AG09309 (cell line): Measurements from ENCODE around the gene PLEKHA1.

Source experiments
- DNase-seq: peaks from one replicate; pipeline ENCODE4 v3.0.0-alpha.2; 2010; ENCODE audit warnings: low read depth
- H3K4me3 ChIP-seq: 2 replicates; pipeline ENCODE4 v1.5.1; 2011; ENCODE audit warnings: mild to moderate bottlenecking, low read depth, low read length, moderate library complexity; ENCODE audit not compliant: control insufficient read depth
- CTCF ChIP-seq: IDR thresholded peaks from 2 replicates; pipeline ENCODE4 v1.5.1; 2011; ENCODE audit warnings: mild to moderate bottlenecking, low read depth, low read length, inconsistent platforms; ENCODE audit not compliant: insufficient read depth, control insufficient read depth; ENCODE audit errors: missing control alignments

PLEKHA1 gene

GRCh38 chr10:122363311-122363710, 11.2 kb upstream of the PLEKHA1 start:
- no peak for DNase-seq
- TF ChIP-seq CTCF: no peak
- H3K4me3 ChIP-seq: no peak overlapping the region

GRCh38 chr10:122363722-122364463, 10.6 kb upstream of the PLEKHA1 start:
- TF ChIP-seq CTCF: no peak
- DNase-seq: no peak
- H3K4me3 ChIP-seq: no peak overlapping the region

GRCh38 chr10:122368502-122369254, 5.8 kb upstream of the PLEKHA1 start:
- no peak for TF ChIP-seq CTCF
- DNase-seq: no peak
- H3K4me3 ChIP-seq: no peak overlapping the region

- TF ChIP-seq CTCF: no peak
- no peak for DNase-seq
- H3K4me3 ChIP-seq: no peak overlapping the region
Observed at GRCh38 chr10:122373108-122373507, 1.4 kb upstream of the PLEKHA1 start.

- TF ChIP-seq CTCF: no peak
- DNase-seq: no peak
- H3K4me3 ChIP-seq: peak overlapping the region; percentile 42
Observed at GRCh38 chr10:122373721-122374120, 787 bp upstream of the PLEKHA1 start.

GRCh38 chr10:122374859-122375678, 561 bp downstream of the PLEKHA1 start:
- peak overlapping the region; percentile 66 for H3K4me3 ChIP-seq
- DNase-seq: no peak
- TF ChIP-seq CTCF: no peak
